ENCODE data around the gene MS4A13. TPM values are rescaled to one million over a fixed set of nuclear protein-coding genes. Genes with fewer than 3 reads are reported as not detected.

MS4A13 gene
- total RNA-seq, 1 experiment from 2014 or later = not detected

- H3K9me3 ChIP-seq (ENCODE audit: control insufficient read depth in 1 of 2, insufficient read depth in 1 of 2, low read depth in 1 of 2, low read length in 2 of 2) = no peaks in the 10 kb centered on the region
- H3K4me3 ChIP-seq (replicated peaks in 1 of 2; ENCODE audit: low read depth in 1 of 2, low read length in 2 of 2) = no peak overlapping the region
- no peaks in the 10 kb centered on the region for H3K79me2 ChIP-seq (ENCODE audit: insufficient read depth, low read length)
- no peak overlapping the region for H3K27ac ChIP-seq (ENCODE audit: low read depth, low read length)
- BruUV-seq (replicated peaks) = no TSS peak
- no peak for TF ChIP-seq CTCF (IDR thresholded peaks at IDR 0.05 in 2 of 3, conservative IDR thresholded peaks at IDR 0.05 in 1 of 3; ENCODE audit: borderline replicate concordance in 1 of 3, insufficient read depth in 1 of 3, low read depth in 2 of 3, low read length in 2 of 3)
- no peak for TF ChIP-seq CEBPB (IDR thresholded peaks at IDR 0.05; ENCODE audit: low read depth)
- no peak for TF ChIP-seq ATF3 (IDR thresholded peaks at IDR 0.05)
- TF ChIP-seq ZFX (IDR thresholded peaks at IDR 0.05) = no peak
- TF ChIP-seq EGR1 (IDR thresholded peaks at IDR 0.05; ENCODE audit: low read depth) = no peak
- no peak for TF ChIP-seq SP1 (IDR thresholded peaks at IDR 0.05; ENCODE audit: low read depth)
- no peak for TF ChIP-seq ZNF274 (IDR thresholded peaks at IDR 0.05; ENCODE audit: low read depth, low read length)
- TF ChIP-seq CBX3 (IDR thresholded peaks at IDR 0.05; ENCODE audit: low read depth) = no peak
- TF ChIP-seq REST (IDR thresholded peaks at IDR 0.05; ENCODE audit: low read depth) = no peak
- TF ChIP-seq MAX (IDR thresholded peaks at IDR 0.05) = no peak
- TF ChIP-seq ZBTB33 (IDR thresholded peaks at IDR 0.05; ENCODE audit: extremely low read depth, insufficient replicate concordance, low read length) = no peak
- TF ChIP-seq JUND (IDR thresholded peaks at IDR 0.05) = no peak
- no peaks in the 10 kb centered on the region for H3K9me2 ChIP-seq (ENCODE audit: insufficient read depth)
- H3K9ac ChIP-seq (ENCODE audit: low read length) = no peak overlapping the region
- H4K20me1 ChIP-seq (ENCODE audit: insufficient read depth) = no peaks in the 10 kb centered on the region
- ChIA-PET POLR2A (no interaction called here), CTCF (no interaction called here), RAD21 (ENCODE audit: low non-redundant PET in 1 of 2, low total read pairs in 2 of 2, uncharacterized antibody in 2 of 2, unreplicated experiment in 2 of 2) (no interaction called here)
- DNase-seq (ENCODE audit: low read depth, low spot score) = no peak
- ATAC-seq = no peak
- H3K4me1 ChIP-seq (ENCODE audit: control insufficient read depth in 1 of 2, insufficient read depth in 2 of 2, low read length in 2 of 2) = no peaks in the 10 kb centered on the region
- no peak overlapping the region for H2AFZ ChIP-seq (ENCODE audit: low read depth, low read length, poor library complexity, severe bottlenecking)
- no peaks in the 10 kb centered on the region for H3K36me3 ChIP-seq (ENCODE audit: control insufficient read depth in 1 of 2, insufficient read depth in 2 of 2, low read length in 2 of 2)
- H3K4me2 ChIP-seq (ENCODE audit: low read length) = no peak overlapping the region
- no peaks in the 10 kb centered on the region for H3K27me3 ChIP-seq (ENCODE audit: insufficient read depth, low read length)
- intact Hi-C loops (cut with micrococcal nuclease) = no loop called here
Observed at GRCh38 chr11:60502221-60502775, 12.9 kb upstream of the MS4A13 start.

All from HCT116 (cell line).